Measurements from ENCODE around the gene NKX1-2.

NKX1-2 gene

DNA sequence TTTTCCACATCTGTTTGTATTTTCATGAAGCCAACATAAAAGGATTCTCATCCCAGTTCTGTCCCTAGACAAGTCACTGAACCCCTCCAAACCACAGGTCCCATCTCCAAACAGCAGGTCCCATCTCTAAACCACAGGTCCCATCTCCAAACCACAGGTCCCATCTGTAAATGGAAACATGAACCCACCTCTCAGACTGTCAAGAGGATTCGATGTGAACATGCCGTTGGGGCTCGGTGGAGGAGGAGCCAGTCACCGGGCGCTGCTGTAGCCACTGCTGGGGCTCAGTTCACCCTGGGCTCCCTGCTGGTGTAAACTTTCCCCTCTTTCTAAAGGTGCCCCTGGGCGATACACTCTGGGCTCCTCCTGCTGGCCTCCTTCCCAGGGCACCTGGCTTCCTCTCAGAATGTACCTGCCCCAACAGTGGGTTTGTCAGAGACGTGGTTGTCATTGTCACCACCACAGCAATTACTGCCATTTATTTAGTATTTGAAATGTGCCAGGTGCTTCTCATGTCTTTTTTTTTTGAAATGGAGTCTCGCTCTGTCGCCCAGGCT is 24.8 kb upstream of the NKX1-2 start:
- TF ChIP-seq, protein P1, sequence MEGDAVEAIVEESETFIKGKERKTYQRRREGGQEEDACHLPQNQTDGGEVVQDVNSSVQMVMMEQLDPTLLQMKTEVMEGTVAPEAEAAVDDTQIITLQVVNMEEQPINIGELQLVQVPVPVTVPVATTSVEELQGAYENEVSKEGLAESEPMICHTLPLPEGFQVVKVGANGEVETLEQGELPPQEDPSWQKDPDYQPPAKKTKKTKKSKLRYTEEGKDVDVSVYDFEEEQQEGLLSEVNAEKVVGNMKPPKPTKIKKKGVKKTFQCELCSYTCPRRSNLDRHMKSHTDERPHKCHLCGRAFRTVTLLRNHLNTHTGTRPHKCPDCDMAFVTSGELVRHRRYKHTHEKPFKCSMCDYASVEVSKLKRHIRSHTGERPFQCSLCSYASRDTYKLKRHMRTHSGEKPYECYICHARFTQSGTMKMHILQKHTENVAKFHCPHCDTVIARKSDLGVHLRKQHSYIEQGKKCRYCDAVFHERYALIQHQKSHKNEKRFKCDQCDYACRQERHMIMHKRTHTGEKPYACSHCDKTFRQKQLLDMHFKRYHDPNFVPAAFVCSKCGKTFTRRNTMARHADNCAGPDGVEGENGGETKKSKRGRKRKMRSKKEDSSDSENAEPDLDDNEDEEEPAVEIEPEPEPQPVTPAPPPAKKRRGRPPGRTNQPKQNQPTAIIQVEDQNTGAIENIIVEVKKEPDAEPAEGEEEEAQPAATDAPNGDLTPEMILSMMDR (IDR thresholded peaks at IDR 0.05) = no peak

DNA sequence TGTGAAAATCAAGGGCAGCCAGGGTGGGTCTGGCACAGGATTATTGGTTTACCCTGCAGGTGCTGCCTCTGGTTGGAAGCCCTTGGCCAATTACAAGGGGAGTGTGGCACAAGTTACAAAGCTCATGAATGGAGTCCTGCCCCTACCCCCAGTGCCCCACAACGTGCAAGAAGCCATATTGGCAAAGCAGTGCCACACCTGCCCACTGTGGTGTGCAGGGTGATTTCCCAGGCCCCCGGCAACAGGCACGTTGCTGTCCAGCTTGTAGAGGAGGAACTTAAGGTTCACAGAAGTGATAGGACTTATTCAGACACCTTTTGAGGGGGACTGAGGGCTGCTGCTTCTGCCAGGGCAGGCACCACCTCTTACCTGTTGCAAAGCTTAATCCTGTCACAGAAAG is 23.2 kb upstream of the NKX1-2 start:
- TF ChIP-seq, protein P1 (IDR thresholded peaks at IDR 0.05) = no peak

DNA sequence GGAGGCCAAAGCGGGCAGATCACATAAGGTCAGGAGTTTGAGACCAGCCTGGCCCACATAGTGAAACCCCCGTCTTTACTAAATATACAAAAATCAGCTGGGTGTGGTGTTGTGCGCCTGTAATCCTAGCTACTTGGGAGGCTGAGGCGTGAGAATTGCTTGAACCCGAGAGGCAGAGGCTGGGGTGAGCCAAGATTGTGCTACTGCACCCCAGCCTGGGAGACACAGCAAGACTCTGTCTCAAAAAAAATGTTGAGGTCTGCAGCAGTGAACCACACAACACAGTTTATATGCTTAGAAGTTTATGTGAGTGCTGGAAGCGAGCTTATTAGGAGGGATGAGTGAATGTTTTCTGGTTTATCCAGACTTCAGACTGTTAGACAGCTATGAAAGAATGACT is 22.2 kb upstream of the NKX1-2 start:
- TF ChIP-seq, protein P1 (IDR thresholded peaks at IDR 0.05) = no peak

DNA sequence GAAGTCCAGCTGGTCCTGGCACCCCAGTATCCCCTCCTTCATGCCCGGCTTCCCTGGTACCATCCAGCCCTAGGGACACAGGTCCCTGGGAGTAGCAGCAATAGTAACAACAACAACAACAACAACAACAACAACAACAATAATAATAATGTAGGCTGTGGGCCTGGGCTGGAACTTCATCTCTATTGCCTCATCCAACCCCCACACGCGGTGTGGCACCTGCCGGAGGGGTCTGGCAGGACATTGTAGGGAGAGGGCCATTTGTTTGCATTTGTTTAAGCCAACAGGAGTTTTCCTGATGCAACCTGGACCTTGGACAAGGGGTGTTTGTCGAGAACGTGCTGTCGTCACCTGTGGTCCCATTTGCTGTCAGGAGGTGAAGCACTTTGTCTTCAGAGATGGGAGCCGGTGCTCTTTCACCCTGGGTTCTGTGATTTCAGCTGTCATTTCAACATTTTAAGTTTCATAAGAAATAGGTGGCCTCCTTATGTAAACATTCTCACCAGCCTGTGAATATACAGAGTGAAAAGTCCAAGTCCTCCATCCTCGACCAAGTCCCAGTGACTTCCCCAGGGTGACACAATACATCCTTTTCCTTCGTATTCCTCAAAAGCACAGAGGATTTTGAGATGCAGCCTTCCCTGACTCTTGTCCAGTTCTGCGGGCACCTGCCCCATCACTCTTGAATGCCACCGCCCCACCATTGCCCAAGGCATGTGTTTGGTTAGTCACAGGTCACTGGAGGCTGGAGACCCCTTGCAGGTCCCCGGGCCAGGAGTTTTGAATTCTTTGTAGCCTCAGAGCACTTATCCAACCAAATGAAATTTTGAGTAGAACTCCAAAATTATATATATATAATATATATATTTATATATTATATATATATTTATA is 21.0 kb upstream of the NKX1-2 start:
- TF ChIP-seq, protein P1 (IDR thresholded peaks at IDR 0.05) = no peak

- TF ChIP-seq, protein P1 (IDR thresholded peaks at IDR 0.05) = no peak
Observed at GRCh38 chr10:124469956-124470484, 20.2 kb upstream of the NKX1-2 start.

- TF ChIP-seq, protein P1 (IDR thresholded peaks at IDR 0.05) = no peak
Observed at GRCh38 chr10:124468624-124469023, 18.8 kb upstream of the NKX1-2 start.

- TF ChIP-seq, protein P1 (IDR thresholded peaks at IDR 0.05) = no peak
Observed at GRCh38 chr10:124467165-124467564, 17.3 kb upstream of the NKX1-2 start.

Measured in LNCAP (cell line).